NCI-H510A (cell line): Measurements from ENCODE around the gene HDAC11.
"Not testable (repeated sequence)": the region's sequence is repeated elsewhere in the genome, so short reads cannot be mapped to it uniquely, and the experiment has no call there.

ENCODE experiments used
- DNase-seq: peaks from one replicate; lab custom pipeline; 2025; lab: John Stamatoyannopoulos, UW

The HDAC11 gene

GRCh38 chr3:13470894-13471574 lies 9.1 kb upstream of the HDAC11 start:
- no peak for DNase-seq

- no peak for DNase-seq
These were observed 7.8 kb upstream of the HDAC11 start for GRCh38 chr3:13472286-13472685.

DNA sequence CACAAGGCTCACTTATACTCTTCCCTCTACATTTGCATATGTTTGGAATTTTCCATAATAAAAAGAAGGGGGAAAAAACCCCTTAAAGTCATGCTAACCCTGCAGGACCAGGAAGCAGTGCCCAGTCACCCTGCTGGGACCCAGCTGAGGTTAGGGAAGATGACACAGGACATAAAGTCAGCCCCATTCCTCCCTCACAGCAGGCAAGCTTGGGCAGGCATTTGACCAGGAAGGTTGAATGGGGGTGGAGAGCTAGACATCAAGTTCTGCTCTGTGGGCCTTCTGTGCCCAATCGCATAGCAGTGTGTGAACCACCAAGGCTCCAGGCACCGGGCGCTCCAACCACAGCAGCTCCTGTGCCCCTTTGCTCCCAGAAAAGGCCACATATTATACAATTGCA lies 7.1 kb upstream of the HDAC11 start:
- no peak for DNase-seq

DNA sequence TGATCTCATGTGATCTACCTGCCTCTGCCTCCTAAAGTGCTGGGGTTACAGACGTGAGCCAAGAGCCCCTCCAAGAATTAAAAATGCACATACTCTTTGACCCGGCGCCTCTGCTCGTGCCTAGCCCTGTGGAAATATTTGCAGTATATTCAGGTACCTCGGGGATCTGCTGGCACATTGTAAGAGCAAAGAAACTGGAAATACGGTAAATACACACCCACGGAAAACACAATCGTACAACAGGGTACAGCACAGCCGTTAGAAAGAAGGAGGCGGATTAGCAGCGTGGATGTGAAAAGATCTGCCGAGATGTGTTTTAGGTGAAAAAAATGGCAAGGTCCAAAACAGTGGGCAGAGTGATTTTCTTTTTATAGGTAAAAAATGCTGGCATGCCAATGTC lies 6.1 kb upstream of the HDAC11 start:
- no peak for DNase-seq

GRCh38 chr3:13474776-13475303 lies 5.3 kb upstream of the HDAC11 start:
- no peak for DNase-seq

GRCh38 chr3:13475871-13476590 lies 4.1 kb upstream of the HDAC11 start:
- DNase-seq = peak; percentile 35

GRCh38 chr3:13477943-13478342 lies 2.2 kb upstream of the HDAC11 start:
- no peak for DNase-seq

DNA sequence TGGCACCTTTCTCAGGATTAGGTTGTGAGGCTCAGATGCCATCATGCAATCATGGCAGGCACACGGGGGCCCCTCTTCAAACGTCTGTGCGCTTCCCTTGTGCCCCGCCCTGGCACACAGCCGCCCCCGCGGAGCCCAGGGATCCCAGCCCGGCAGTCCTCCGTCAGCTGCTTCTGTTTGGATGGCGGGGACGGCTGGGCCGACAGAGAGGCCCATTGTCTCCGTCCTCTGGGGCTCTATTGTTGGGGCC lies 849 bp upstream of the HDAC11 start:
- no peak for DNase-seq

- no peak for DNase-seq
These were observed 523 bp downstream of the HDAC11 start for GRCh38 chr3:13480340-13481318.

DNA sequence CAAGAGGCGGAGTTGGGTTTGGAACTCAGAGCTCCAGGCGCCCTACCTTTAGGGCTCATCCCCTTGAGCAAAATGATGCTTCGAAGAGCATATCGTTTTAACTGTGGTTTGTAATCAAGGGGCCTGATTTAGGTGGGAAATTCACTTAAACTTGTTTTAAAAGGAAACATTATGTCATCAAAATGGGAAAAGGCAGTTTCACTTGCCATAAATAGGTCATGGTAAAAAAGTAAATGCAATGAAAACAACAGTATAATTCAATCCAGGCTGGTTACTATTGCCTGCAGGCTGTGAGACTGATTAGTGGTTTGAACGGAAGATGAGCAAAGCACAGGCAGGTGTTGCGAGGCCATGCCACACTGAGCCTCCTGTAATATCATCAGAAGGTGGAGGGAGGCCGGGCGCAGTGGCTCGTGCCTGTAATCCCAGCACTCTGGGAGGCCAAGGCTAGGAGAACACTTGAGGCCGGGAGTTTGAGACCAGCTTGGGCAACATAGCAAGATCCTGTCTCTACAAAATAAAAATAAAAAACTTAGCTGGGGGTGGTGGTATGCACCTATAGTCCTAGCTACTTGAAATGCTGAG lies 2.1 kb downstream of the HDAC11 start:
- DNase-seq = no peak

DNA sequence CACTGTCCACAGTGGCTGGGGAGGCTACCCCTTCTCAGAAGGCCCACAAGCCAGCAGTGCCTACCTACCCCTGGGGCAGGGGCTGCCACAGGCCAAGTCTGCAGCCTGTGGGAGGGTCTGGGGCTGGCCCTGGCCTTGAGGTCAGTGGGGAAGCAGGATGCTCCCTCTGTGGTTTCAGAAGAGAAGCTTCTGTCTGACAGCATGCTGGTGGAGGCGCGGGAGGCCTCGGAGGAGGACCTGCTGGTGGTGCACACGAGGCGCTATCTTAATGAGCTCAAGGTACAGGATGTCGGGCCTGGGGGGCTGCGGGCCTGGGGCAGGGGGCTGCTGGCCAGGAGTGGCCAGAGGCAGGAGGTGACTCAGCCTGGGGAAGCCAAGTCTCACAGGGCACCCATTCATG lies 3.2 kb downstream of the HDAC11 start:
- DNase-seq = no peak

GRCh38 chr3:13483988-13484695 lies 4.0 kb downstream of the HDAC11 start:
- no peak for DNase-seq

DNA sequence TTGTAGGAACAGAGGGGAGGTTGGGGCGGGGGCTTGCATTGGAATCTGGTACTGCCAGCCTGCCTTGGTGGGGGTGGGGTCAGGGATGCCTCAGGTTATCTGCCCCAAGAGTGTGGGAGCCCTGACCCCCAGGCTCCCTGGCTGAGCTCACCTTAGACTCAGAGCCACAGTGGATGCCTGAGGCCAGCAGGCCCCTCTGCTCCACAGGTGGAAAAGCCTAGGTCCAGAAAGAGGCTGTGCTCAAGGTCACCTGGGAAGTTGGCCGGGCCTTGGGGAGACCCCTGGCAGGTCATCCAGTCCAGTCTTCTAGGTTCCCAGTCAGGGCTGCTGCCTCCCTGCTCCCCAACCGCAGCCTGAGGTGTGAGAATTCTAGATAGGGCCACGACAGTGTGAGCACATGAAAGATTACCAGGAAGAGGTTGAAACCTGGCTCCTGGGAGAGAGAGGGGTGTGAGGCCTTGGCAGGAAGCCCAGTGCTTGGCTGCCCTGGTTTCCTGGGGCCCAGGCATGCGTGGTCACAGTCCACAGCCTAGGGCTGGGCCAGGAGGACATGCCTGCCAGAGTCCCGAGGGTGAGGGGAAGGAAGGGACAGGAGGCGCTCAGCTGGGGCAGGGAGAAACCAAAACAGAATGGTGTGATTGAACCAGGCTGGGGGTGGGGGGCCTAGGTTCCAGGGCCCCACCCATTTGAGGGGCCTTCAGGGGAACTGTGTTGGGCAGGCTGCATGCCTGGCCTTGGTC lies 4.9 kb downstream of the HDAC11 start:
- peak; percentile 76 for DNase-seq

DNA sequence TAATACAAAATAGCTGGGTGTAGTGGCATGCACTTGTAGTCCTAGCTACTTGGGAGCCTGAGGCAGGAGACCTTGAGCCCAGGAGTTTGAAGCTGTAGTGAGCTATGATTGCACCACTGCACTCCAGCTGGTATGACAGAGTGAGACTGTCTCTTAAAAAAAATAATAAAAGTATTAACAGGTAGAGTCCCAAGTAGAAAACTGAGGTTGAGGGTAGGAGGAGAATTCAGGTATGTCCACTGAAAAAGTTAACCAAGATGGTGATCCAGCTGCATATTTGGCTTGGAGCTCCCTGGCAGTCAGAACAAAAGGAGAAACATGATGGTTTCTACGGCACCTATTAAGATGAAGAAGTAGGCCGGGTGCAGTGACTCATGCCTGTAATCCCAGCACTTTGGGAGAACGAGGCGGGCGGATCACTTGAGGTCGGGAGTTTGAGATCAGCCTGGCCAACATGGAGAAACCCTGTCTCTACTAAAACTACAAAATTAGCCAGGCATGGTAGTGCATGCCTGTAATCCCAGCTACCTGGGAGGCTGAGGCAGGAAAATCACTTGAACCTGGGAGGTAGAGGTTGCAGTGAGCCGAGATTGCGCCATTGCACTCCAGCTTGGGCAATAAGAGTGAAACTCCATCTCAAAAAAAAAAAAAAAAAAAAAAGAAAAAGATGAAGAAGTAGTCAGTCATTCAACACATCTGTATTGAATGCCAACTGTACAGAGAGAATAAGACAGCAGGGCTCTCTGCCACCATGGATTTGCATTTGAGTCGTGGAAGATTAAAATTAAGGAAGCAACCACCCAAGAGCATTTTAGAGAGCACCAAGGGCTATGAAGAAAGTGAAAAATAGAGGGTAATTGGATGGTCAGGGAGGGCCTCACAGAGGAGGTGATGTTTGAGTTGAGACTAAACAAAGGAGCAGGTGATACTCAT lies 5.8 kb downstream of the HDAC11 start:
- DNase-seq = not testable (repeated sequence)

DNA sequence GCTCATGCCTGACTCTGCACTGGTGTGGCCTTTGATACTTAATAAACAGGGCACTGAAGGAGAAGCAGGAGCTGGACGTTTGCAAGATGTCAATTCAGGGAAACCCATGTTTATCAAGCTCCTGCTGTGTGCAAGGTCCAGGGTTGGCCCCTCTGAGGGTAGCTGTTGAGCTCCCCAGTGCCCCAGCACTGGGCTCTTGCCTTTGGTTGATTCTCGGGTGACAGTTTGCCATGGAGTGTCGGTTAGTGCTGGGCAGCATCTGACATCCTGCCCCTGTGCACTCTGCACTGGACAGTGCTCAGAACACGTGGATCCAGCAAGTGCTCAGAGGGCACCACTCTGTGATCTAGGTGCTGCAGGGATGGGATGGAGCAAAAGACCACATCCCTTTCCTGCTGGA lies 7.3 kb downstream of the HDAC11 start:
- DNase-seq = no peak

DNA sequence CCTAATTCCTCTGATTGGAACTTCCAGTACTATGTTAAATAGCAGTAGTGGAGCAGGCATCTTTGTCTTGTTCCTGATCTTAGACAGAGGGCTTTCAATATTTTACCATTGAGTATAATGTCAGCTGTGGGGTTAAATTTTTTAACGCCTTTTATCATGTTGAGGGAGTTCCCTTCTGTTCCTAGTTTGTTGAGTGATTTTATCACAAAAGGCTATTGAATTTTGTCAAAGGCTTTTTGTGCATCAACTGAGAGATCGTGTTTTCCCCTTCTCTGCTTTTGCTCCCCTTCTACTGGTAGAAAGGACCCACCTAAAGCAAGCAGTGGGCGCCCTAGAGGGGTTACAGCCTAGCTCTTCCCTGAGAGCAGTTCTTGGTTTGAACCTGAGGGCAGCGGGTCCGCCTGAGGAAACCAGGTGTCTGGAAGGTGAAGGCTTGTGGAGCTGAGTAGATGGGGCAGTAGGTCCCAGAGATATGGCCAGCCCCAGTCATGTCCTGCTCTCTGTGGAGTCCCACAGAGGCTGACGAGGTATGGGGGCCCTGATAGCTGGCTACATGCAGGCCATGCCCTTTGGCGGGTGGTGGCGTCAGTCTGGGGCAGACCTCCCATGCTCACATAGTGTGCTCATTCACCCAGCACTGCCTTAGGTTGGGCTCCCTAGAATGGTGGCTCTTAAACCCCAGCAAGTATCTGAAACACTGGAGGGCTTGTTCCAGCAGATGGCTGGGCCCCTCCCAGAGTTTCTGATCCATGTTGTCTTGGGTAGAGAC lies 11.3 kb downstream of the HDAC11 start:
- no peak for DNase-seq

- DNase-seq = no peak
These were observed 11.9 kb downstream of the HDAC11 start for GRCh38 chr3:13492048-13492447.

- no peak for DNase-seq
These were observed 13.1 kb downstream of the HDAC11 start for GRCh38 chr3:13492976-13493866.
